ENCODE measurements around the gene YOD1.

YOD1 gene

GRCh38 chr1:207071426-207071825 lies 20.4 kb upstream of the YOD1 start:
- no peak for DNase-seq

- DNase-seq = peak; percentile 41
Observed at GRCh38 chr1:207070811-207071210, 19.8 kb upstream of the YOD1 start.

DNA sequence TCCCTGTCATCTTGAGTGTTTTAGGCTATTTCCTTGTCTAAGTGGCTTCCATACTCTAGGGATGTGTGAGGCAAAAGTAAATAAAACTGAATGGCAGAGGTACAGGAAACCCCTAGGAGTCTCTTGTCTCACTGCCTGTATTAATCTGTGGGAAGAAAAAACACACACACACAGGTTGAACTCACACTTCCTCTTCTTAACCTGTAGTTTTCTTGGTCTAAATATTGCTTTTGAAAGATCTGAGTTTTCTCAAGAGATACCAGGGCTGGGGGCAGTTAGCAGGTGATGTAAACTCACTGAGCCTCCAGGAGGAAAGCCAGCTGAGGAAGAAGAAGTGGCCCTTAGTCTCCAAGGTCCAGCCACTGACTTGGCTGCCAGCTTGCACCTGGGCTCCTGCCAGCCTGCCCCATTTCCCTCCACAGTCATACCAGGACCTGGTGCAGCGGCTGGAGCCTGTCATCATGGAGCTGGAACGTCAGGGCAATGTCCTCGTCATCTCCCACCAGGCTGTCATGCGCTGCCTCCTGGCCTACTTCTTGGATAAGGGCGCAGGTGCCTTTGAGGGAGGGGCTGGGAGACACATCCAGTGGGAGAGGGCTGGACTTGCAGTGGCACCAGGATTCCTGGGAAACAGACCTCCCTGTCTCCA lies 19.0 kb upstream of the YOD1 start:
- DNase-seq = no peak

DNA sequence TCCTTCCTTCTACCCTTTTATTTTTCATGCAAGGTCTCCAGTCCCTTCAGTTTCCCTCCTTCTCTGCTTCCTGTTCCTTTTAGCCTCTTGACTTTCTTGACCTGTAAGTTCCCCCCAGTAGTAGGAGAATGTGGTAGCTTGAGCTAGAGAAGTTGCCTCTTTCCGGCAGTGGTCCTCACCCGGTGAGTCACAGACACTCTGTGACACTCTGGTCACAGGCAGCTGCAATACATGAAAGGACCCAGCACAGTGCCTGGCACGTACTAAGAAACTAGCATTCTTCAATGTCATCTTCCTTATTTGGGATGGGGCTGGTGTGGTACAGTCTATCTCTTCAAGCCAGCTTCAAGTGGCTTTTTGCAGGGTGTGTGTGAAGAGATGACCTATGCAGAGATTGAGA lies 18.1 kb upstream of the YOD1 start:
- DNase-seq = no peak

DNA sequence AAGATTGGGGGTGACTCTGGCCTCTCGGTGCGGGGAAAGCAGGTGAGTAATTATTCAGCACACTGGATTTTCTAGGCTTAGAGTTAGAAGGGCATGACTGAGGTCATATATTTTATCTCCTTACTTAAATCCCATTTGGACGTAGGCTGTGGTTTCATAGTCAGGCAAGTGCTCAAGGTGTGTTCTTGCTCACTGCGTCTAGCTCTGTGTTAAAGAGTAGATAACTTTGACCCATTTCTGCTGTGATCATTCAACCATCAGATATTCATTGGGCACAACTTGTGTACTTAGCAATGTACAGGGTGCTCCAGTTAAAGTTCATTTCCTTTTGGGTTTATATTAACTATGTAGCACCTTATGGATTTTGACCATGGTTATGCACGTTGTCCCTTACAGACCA lies 16.7 kb upstream of the YOD1 start:
- no peak for DNase-seq

DNA sequence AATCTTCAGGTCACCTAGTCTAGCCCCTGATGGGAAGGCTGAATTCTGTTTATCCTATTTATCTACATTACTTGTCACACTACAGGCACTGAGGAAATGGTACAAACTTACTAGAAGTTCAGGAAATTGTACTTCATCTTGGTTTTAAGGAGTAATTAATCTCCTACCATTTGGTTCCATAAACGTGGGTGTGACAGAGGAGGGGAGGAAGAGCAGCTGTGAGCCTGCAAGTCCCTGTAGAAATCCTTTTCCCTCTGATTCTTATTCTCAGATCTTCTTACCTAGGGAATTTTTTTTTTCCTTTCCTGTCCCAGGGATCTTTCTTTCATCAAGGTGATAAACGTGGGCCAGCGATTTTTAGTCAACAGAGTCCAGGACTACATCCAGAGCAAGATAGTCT lies 16.2 kb upstream of the YOD1 start:
- no peak for DNase-seq

DNA sequence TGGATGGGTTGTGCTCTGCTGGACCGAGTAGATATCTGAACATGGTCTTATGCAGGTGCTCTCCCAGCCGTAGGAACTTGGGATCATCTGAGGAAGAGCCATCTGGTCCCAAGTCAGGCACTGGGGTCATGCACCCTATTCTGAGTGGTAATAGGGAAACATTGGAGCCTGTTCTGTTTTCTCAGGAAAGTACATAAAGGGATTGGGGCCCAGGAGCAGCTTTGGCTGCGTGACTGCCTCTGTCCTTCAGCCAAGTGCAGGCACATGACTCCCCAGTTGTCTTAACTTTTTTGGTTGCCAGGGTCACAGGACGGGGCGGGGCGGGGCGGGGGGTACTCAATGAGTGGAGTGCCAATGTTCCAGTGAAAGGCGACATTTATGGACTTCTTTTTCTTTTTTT lies 13.6 kb upstream of the YOD1 start:
- DNase-seq = no peak

- no peak for DNase-seq
Observed at GRCh38 chr1:207063014-207063413, 12.0 kb upstream of the YOD1 start.

- no peak for DNase-seq
Observed at GRCh38 chr1:207062058-207062457, 11.1 kb upstream of the YOD1 start.

DNA sequence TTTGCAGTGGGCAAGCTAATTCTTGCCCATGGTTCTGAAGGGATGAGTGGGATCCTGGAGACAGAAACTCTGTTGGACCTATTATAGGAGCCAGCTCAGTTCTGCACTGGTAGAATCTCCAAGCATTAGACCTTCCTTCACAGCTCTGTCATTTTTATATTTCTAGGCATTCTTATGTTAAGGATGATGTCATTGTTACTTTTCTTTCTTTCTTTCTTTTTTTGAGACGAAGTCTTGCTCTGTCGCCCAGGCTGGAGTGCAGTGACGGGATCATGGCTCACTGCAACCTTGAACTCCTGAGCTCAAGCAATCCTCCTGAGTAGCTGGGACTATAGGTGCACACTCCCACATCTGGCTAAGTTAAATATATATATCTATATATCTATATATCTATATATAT lies 9.6 kb upstream of the YOD1 start:
- DNase-seq = no peak

GRCh38 chr1:207059881-207060280 lies 8.9 kb upstream of the YOD1 start:
- no peak for DNase-seq

DNA sequence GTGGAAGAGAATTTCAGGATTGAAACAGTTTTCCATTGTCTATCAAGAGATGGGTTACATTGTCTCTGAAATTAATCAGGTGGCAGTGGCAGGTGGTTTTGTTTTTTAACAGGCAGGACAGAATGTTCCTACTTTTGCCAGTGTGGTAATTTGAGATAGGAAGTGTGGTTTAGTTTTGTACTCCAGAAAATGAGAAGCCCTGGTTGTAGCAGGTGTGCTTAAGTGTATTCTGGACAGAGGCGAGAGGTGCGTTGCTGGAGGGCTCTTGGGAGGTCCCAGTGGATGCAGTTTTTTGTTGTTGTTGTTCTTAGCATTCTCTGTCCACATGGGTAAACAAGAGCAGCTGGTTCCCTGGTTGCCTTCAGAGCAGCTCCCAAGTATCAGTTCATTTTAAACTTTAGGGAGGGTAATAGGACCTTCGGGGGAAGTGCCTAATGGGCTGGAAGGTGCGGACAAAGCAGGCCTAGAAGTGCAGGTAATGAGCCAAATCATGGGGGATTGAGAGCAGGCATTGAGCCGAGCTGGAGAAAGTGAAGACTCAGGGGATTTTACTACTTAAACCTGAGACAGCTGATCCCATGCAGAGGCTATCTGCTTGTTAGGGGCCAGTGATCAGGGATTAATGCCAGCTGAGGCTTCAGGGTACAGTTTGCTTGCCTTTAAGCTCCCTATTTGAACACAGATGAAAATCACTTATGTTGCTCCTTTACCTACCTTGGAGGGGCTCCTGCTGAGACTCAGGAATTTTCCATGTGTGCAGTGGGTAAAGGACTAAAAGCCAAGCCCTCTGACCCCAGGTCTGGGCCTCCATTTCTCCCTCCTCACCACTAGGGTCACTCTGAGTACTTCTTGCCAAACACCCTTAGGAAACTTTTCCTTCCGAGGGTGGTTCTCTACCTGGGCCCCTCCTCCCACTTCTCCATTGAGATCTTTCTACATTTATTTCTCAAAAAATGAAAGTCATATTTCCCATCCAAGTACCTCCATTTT lies 8.2 kb upstream of the YOD1 start:
- no peak for DNase-seq

DNA sequence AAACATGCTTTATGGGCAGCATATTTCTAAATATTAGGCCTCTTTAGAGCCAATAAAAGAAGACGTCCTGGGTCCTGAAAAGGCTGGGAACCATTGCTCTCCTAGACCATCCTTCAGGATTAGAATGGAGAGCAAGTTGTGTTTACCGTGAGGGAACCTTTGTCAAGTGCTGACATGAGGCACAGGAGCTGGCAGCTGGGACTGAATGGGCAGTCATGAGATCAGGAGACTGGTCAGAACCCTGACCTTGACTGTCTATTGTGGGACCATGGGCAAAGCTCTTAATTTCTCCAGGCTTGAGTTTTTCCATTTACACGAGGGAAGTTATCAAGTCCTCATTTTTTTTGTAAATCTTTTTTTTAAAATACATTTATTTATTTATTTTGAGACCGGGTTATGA lies 7.2 kb upstream of the YOD1 start:
- no peak for DNase-seq

DNA sequence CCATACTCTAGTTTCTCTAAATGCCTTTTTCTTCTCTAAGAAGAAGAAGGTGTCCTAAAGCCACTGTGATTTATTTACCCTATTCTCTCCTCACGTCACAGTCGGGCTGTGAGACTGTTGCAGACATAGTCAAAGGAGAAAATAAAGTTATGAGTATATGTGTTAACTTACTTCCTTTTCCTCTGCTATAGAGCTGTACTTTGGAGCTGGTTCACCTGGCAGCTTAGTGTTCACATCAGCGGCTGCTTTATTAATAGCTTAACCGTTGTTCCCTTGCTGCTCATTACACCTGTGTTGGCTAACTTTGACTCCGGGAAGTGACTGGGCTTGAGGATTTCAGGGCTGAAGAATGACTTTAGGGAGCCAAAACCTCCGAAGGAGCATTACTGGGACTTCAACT lies 5.7 kb upstream of the YOD1 start:
- DNase-seq = no peak

- DNase-seq = no peak
Observed at GRCh38 chr1:207055386-207056001, 4.5 kb upstream of the YOD1 start.

DNA sequence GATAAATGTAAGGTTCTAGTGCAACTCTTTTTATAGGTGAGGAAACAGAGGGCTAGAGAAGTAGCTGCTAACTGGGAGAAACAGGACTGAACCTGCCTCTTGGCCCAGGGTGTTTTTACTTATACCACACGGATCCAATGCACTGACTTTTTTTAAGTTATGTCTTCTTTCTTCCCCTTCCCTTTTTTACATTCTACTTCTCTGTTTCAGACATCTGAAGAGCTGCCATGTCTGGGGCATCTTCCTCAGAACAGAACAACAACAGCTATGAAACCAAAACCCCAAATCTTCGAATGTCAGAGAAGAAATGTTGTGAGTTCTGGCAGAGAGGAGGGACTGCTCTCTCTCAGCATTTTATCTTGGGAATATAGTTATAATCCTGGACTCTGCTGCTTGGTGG lies 3.5 kb upstream of the YOD1 start:
- no peak for DNase-seq

GRCh38 chr1:207052911-207053769 lies 2.1 kb upstream of the YOD1 start, which contains the start of gene PFKFB2:
TSS of gene PFKFB2 (plus strand) at chr1:207053275. CDS start at chr1:207054718, 1,443 bp downstream.
- DNase-seq = peak; percentile 42

GRCh38 chr1:207050480-207051190 lies 373 bp downstream of the YOD1 start:
- DNase-seq = peak; percentile 82

DNA sequence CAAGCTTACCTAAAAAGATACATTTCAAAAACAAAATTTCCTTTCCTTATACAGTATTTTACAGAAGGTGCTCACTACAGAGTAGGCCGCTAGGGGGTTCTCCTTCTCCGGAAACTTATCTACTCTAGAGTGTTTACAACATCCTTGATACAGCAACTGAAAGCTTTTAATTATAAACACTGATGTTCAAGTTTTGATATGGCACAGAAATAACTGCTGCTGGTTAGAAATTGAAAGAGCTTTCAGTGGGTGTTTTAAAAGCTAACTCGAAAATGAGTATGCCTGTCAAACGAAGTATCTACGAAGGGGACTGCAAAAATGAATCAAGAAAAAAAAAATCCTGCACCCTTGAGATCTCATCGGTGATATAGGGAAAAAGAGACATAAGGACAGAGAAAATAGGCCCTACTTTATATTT lies 1.0 kb downstream of the YOD1 start:
- peak; percentile 38 for DNase-seq

DNA sequence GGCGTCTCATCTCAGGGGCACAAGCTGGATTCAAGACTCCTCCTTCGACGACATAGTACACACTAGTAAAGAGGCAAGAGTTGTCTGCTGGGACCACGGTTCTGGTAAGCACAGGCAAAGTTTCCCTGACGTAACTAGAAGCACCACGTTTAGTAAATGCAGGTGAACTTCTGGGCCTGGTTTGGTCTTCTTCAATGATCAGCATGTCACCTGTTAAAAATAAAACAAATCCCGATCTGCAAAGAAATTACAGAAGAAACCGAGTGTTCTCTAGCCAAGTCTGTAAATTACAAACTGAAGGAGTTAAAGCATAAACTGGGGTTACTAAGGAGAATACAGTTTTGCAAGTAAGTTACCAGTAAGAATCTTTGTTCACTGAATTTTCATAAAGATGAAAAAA lies 1.5 kb downstream of the YOD1 start:
- DNase-seq = no peak

DNA sequence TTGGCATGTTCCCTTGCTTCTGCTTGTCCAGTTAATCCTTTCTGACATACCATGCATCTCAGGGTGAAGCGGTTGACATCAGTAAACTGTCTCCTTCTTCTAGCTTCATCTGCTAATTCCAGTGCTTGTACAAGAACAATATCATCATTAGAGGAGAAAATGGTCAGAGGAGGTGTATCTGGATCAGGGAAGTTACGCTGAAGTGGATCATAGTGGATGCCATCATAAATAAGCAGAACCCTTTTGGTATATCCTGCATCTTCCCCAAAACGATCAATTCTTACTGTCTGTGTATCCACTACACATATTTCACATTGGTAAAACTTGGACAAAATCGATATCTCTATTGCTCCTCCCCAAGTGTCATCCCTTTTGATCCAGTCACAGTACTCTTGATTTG lies 2.0 kb downstream of the YOD1 start:
- no peak for DNase-seq

DNA sequence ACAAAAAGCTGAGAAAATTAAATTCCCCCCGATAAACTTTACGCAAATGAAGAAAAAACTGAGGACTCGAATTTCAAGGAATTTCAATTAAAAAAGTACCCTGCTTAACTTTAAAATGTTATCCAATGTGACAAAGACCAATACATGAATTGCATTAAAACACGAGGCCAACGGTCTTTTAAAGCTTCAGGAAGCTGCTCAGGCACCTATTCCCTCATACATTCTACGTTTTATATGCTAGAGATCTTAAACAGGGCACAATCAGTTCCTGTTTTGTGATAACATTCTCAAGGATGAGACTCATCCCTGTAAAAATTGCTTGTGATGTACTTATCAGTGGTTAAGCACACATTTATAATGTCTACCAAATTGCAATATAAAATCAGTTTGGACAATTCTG lies 3.0 kb downstream of the YOD1 start:
- DNase-seq = no peak

All from KG1 (cell line).